GM04504 (cell line): ENCODE data around the gene SQSTM1.
"Not testable (repeated sequence)": the region's sequence is repeated elsewhere in the genome, so short reads cannot be mapped to it uniquely, and the experiment has no call there.

ENCODE experiments used
- DNase-seq: peaks from one replicate; pipeline ENCODE4 v3.0.0-alpha.2; 2012; ENCODE audit warnings: low read depth

Gene SQSTM1

DNA sequence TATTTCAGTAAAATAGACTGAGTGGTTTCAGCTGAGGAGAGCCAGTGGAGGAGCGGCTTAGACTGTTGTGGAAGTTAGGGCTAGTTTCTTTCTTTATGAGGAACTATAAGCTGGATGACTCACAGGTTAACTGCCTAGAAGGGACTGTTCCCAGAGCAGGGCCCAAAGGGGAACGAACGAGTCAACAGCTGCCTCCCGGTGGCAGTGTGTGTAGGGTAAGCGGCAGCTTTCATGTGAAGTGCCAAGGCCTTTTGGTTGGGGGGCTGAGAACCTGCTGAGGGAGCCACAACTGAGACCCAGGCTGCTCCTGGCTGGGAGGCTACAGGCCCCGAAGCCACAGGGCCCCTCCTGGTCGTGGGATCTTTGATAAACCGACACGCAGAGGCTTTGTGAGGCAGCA, 7.0 kb downstream of the SQSTM1 start:
- no peak for DNase-seq

GRCh38 chr5:179828756-179829421, 8.2 kb downstream of the SQSTM1 start:
- no peak for DNase-seq

DNA sequence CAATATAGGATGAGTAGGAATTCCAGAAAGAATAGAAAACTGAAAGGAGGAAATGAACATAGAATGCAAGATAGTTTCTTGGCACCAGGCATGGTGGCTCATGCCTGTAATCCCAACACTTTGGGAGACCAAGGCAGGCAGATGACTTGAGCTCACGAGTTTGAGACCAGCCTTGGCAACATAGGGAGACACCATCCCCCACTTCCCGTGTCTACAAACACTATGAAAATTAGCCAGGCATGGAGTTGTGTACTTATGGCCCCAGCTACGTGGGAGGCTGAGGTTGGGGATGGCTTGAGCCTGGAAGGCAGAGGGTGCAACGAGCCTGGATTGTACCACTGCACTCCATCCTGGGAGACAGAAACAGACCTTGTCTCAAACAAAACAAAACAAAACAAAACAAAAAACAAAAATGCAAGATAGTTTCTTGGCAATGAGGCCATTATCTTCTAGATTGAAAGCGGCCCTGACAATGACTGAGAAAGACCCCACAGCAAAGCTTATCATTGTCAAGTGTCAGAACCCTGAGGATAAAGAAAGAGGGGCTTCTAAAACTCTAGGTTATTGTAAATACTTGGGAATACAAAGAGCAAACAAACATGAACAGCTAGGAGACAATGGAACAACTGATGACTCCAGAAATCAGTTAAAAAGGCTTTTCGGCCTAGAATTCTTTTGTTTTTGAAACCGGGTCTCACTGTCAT, 9.2 kb downstream of the SQSTM1 start:
- no peak for DNase-seq

DNA sequence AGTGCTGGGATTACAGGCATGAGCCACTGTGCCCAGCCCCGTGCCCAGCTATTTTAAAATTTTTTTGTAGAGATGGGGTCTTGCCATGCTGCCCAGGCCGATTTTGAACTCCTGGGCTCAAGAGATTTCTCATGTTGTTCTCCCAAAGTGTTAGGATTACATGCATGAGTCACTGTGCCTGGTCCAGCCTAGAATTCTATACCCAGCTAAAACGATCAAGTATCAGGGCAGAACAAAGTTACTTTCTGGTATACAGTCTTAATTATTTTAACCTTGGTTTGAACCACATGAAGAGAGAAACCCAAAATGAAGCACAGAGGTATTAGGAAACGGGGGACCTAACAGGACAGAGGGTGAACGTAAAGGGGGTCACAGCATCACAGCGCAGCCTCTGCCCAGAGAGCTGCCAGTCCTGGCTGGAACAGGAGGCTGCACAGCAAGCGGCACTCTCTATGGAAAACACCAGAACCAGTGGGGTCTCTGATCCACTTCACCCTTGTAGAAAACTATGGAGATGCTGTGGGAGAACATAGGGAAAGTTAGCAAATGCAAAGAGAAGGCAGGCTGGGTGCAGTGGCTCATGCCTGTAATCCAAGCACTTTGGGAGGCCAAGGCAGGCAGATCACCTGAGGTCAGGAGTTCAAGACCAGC, 10.2 kb downstream of the SQSTM1 start:
- DNase-seq: no peak

- no peak for DNase-seq
These were observed 11.5 kb downstream of the SQSTM1 start for GRCh38 chr5:179832039-179832745.

DNA sequence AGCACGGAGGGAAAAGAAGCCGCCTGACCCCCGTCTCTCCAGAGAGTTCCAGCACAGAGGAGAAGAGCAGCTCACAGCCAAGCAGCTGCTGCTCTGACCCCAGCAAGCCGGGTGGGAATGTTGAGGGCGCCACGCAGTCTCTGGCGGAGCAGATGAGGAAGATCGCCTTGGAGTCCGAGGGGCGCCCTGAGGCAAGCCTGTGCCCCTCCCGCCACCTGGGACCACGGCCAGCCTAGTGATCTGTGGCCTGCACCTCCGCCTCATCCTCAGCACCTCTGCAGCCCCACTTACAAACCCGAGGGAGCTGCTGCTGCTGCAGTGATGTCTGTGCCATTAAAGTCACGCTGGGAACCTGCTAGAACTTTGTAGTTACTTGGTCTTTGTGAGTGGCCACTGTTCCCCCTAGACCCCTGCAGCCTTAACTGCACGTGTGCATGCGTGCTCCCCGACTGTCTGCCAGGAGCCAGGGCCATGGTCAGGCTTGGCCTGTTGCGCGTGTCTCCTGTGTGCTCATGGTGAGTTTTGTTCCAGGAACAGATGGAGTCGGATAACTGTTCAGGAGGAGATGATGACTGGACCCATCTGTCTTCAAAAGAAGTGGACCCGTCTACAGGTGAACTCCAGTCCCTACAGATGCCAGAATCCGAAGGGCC, 12.5 kb downstream of the SQSTM1 start:
- no peak for DNase-seq

- no peak for DNase-seq
These were observed 13.0 kb downstream of the SQSTM1 start for GRCh38 chr5:179833709-179834070.

- DNase-seq: no peak
These were observed 13.4 kb downstream of the SQSTM1 start for GRCh38 chr5:179834120-179834519.

- not testable (repeated sequence) for DNase-seq
These were observed 14.2 kb downstream of the SQSTM1 start for GRCh38 chr5:179834871-179835270.

DNA sequence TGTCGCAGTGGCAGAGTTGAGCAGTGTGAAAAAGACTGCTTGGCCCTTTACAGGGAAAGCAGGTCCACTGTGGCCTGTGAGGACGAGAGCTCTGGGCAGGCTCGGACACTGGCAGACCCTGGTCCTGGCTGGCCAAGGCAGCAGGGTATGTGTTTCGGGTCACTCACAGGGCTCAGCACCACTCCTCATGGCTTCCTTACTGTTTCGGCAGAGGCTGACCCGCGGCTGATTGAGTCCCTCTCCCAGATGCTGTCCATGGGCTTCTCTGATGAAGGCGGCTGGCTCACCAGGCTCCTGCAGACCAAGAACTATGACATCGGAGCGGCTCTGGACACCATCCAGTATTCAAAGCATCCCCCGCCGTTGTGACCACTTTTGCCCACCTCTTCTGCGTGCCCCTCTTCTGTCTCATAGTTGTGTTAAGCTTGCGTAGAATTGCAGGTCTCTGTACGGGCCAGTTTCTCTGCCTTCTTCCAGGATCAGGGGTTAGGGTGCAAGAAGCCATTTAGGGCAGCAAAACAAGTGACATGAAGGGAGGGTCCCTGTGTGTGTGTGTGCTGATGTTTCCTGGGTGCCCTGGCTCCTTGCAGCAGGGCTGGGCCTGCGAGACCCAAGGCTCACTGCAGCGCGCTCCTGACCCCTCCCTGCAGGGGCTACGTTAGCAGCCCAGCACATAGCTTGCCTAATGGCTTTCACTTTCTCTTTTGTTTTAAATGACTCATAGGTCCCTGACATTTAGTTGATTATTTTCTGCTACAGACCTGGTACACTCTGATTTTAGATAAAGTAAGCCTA, 15.7 kb downstream of the SQSTM1 start:
- DNase-seq: no peak

- DNase-seq: no peak
These were observed 16.6 kb downstream of the SQSTM1 start for GRCh38 chr5:179837076-179838011.

DNA sequence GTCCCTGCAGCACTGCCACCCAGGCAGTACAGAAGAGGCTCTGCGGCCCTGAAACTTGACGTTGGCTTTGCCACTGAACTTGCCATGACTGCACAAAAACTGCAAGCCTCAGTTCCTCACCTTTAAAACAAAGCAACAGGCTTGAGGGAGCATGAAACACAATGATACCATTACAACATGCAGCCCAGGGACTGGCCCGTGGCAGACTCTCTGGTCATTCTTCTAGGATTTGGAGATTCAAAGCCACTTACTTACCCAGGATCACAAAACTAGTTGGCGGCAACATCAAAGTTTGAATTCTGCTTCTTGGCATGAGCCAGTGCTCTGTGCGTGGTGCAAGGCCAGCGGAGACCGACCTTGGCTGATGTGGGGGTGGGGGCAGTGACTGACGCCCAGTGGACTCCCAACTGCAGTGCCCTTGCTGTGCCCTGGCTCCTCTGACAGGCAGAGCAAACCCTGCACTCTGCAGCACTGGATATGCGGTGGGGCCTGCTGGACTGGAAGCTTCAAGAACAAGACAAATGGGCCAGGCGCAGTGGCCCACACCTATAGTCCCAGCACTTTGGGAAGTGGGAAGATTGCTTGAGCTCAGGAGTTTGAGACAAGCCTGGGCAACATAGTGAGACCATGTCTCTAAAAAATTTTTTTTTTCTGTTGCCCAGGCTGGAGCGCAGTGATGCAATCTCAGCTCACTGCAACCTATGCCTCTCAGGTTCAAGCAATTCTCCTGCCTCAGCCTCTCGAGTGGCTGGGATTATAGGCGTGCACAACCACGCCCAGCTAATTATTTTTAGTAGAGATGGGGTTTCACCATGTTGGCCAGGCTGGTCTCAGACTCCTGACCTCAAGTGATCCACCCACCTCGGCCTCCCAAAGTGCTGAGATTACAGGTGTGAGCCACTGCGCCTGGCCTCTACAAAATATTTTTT, 18.9 kb downstream of the SQSTM1 start:
- no peak for DNase-seq

GRCh38 chr5:179840321-179840720, 19.6 kb downstream of the SQSTM1 start:
- no peak for DNase-seq

DNA sequence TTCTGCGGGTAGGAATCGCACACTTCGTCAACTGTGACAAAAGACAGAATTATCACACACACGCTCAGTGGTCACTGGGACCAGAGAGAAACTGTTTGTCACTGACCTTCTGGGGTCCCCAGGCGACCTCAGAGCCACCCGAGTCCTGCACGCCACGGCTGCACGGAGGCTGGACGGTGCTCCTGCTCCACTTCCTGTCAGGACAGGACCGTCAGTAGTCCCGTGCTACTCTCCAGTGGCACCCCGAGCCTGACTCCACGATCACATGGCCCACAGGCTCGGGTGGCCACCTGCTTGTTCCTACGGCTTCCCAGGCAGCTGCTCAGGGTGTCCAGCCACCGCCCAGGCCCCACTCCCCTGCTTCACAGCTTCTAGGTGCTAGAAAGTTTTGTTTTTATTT, 20.1 kb downstream of the SQSTM1 start:
- no peak for DNase-seq

DNA sequence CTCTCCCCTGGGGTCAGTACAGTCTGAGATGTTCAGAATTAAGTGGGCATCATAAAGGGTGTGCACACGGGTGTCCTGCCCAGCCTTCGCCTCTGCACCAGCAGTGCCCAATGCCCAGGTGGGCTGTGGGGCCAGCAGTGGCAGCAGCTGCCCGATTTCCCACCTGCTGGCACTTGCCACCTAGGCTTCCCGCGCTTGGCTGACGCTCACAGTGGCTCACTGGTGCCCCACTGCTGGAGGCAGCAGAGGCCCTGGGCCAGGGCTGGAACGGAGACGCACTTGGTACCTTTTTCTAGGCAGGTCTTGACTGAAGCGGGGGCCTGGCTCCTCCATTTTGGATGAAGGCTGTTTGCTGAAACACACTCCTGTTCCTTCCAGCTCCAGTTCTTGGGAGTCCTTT, 20.9 kb downstream of the SQSTM1 start:
- DNase-seq: no peak

DNA sequence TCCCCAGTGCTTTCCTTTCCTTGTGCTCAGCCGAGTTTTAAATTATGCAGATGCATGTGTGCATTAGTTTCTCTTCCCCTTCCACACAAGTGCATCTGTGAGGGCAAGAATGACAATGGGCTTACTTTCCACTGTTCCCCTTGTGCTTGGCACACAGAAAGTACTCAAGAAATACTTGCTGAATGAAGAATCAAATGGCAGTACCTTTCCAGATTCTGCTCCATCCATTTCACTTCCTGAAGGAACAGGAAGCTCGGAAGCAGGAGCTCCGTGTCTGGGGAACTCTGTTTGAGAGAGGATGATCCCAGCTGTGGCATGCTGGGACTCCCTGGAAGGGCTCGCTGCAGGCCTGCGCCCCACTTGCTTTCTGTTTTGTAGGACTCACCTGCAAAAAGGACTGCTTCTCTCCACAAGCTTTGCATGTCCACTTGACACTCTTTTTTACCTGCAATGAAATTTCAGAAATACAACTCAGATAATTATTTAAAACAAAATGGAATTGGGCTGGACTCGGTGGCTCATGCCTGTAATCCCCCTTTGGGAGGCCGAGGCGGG, 32.4 kb downstream of the SQSTM1 start:
- DNase-seq: no peak

GRCh38 chr5:179854356-179854755, 33.7 kb downstream of the SQSTM1 start:
- DNase-seq: no peak

DNA sequence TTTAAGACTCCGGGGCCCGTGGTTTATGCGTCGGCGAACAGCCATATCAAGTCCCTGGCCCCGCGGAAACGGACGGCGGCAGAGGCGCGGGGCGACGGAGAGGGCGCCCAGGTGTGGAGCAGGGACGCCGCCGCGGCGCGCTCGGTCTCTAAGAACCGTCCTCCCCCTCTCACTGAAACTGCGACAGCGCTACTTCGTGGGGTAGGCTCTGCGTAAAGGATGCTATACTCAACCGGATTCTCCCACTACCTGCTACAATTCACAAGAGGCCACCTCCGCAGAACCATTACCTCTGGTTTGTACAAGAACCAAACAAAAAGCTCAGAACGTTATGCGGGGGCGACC, 37.5 kb downstream of the SQSTM1 start:
- no peak for DNase-seq
